Activated naive CD4-positive, alpha-beta T cell treated with anti-CD3 and anti-CD28 coated beads, Interleukin-2, amount 10 ng/mL, durations not matched to agents 7 days and 5 days (primary cell): ENCODE measurements around the gene BEND6.
"Not testable (repeated sequence)": the region's sequence is repeated elsewhere in the genome, so short reads cannot be mapped to it uniquely, and the experiment has no call there.

Experiments
- CTCF ChIA-PET: fragments of 350-600 bp; sonication (Branson Sonifier 250); formaldehyde crosslinking; loops from one replicate; lab custom pipeline; 2021; ENCODE audit warnings: antibody characterized with exemption; lab: Charles Lee
- DNase-seq: peaks from one replicate; pipeline ENCODE4 v3.0.0-alpha.2; 2020
- H3K27ac Mint-ChIP-seq: one replicate; pipeline ENCODE4 v1.8.0; 2021; ENCODE audit warnings: mild to moderate bottlenecking, moderate library complexity, mixed read lengths
- H3K27me3 Mint-ChIP-seq: one replicate; pipeline ENCODE4 v1.8.0; 2021; ENCODE audit warnings: mild to moderate bottlenecking, mixed read lengths
- H3K36me3 Mint-ChIP-seq: one replicate; pipeline ENCODE4 v1.8.0; 2021; ENCODE audit warnings: mixed read lengths
- H3K4me1 Mint-ChIP-seq: one replicate; pipeline ENCODE4 v1.8.0; 2021; ENCODE audit warnings: mixed read lengths
- H3K4me3 Mint-ChIP-seq: one replicate; pipeline ENCODE4 v1.8.0; 2021; ENCODE audit warnings: mild to moderate bottlenecking, moderate library complexity, mixed read lengths
- H3K9me3 Mint-ChIP-seq: one replicate; pipeline ENCODE4 v1.8.0; 2021; ENCODE audit warnings: mixed read lengths

The BEND6 gene

GRCh38 chr6:56978530-56978929, 23.6 kb downstream of the BEND6 start:
- CTCF ChIA-PET, result no interaction called here
- DNase-seq, result no peak
- Mint-ChIP-seq H3K4me1 (no peaks in the 10 kb centered on the region), H3K4me3 (no peak overlapping the region), H3K27me3 (peaks cover 4% of the 10 kb centered on the region), H3K9me3 (peaks cover 5% of the 10 kb centered on the region), H3K27ac (no peak overlapping the region), H3K36me3 (no peaks in the 10 kb centered on the region)

- Mint-ChIP-seq H3K4me1 (no peaks in the 10 kb centered on the region), H3K27ac (no peak overlapping the region), H3K36me3 (no peaks in the 10 kb centered on the region), H3K9me3 (no peaks in the 10 kb centered on the region), H3K27me3 (peaks cover 8% of the 10 kb centered on the region), H3K4me3 (no peak overlapping the region)
- DNase-seq, result no peak
- CTCF ChIA-PET, result interaction anchor here (1.1 kb wide), 1 partner anchor 11 kb away, joined by 3 read pairs; no protein-coding TSS in a partner anchor
Observed at GRCh38 chr6:56984361-56984760, 29.5 kb downstream of the BEND6 start.

GRCh38 chr6:56984884-56985283, 30.0 kb downstream of the BEND6 start:
- Mint-ChIP-seq H3K4me3 (no peak overlapping the region), H3K27ac (no peak overlapping the region), H3K27me3 (peaks cover 8% of the 10 kb centered on the region), H3K9me3 (no peaks in the 10 kb centered on the region), H3K36me3 (no peaks in the 10 kb centered on the region), H3K4me1 (no peaks in the 10 kb centered on the region)
- no peak for DNase-seq
- CTCF ChIA-PET, result interaction anchor here (1.1 kb wide), 1 partner anchor 12 kb away, joined by 3 read pairs; no protein-coding TSS in a partner anchor

- DNase-seq, result no peak
- H3K9me3 Mint-ChIP-seq, result no peaks in the 10 kb centered on the region
- peaks cover 12% of the 10 kb centered on the region for H3K27me3 Mint-ChIP-seq
- H3K4me3 Mint-ChIP-seq, result no peak overlapping the region
- no peaks in the 10 kb centered on the region for H3K36me3 Mint-ChIP-seq
- H3K27ac Mint-ChIP-seq, result no peak overlapping the region
- CTCF ChIA-PET, result no interaction called here
- H3K4me1 Mint-ChIP-seq, result no peaks in the 10 kb centered on the region
Observed at GRCh38 chr6:56986611-56987010, 31.7 kb downstream of the BEND6 start.

GRCh38 chr6:56988145-56988544, 33.2 kb downstream of the BEND6 start:
- no peak for DNase-seq
- H3K27ac Mint-ChIP-seq, result no peak overlapping the region
- H3K36me3 Mint-ChIP-seq, result no peaks in the 10 kb centered on the region
- H3K9me3 Mint-ChIP-seq, result no peaks in the 10 kb centered on the region
- peaks cover 12% of the 10 kb centered on the region for H3K27me3 Mint-ChIP-seq
- no peak overlapping the region for H3K4me3 Mint-ChIP-seq
- H3K4me1 Mint-ChIP-seq, result no peaks in the 10 kb centered on the region
- CTCF ChIA-PET, result no interaction called here

GRCh38 chr6:56992036-56992435, 37.1 kb downstream of the BEND6 start:
- Mint-ChIP-seq H3K27ac (no peak overlapping the region), H3K27me3 (peaks cover 8% of the 10 kb centered on the region), H3K36me3 (no peaks in the 10 kb centered on the region)

GRCh38 chr6:56992703-56993102, 37.8 kb downstream of the BEND6 start:
- H3K4me1 Mint-ChIP-seq, result no peaks in the 10 kb centered on the region
- CTCF ChIA-PET, result no interaction called here
- no peak overlapping the region for H3K4me3 Mint-ChIP-seq
- no peaks in the 10 kb centered on the region for H3K36me3 Mint-ChIP-seq
- no peaks in the 10 kb centered on the region for H3K9me3 Mint-ChIP-seq
- H3K27me3 Mint-ChIP-seq, result peaks cover 8% of the 10 kb centered on the region
- H3K27ac Mint-ChIP-seq, result no peak overlapping the region
- no peak for DNase-seq

More at GRCh38 chr6:56992036-56992435, 37.1 kb downstream of the BEND6 start:
- no peaks in the 10 kb centered on the region for H3K4me1 Mint-ChIP-seq
- no peaks in the 10 kb centered on the region for H3K9me3 Mint-ChIP-seq
- CTCF ChIA-PET, result no interaction called here
- no peak for DNase-seq
- H3K4me3 Mint-ChIP-seq, result no peak overlapping the region

GRCh38 chr6:56995347-56995902, 40.5 kb downstream of the BEND6 start:
- Mint-ChIP-seq H3K4me1 (no peaks in the 10 kb centered on the region), H3K36me3 (no peaks in the 10 kb centered on the region), H3K27me3 (peaks cover 3% of the 10 kb centered on the region), H3K9me3 (no peaks in the 10 kb centered on the region), H3K4me3 (no peak overlapping the region), H3K27ac (no peak overlapping the region)
- CTCF ChIA-PET, result no interaction called here
- no peak for DNase-seq

- DNase-seq, result no peak
- no peaks in the 10 kb centered on the region for H3K9me3 Mint-ChIP-seq
- H3K4me3 Mint-ChIP-seq, result no peak overlapping the region
- CTCF ChIA-PET, result interaction anchor here (0.6 kb wide), 1 partner anchor 25 kb away, joined by 3 read pairs; no protein-coding TSS in a partner anchor
- peaks cover 7% of the 10 kb centered on the region for H3K27me3 Mint-ChIP-seq
- H3K4me1 Mint-ChIP-seq, result no peaks in the 10 kb centered on the region
- H3K27ac Mint-ChIP-seq, result no peak overlapping the region
- H3K36me3 Mint-ChIP-seq, result no peaks in the 10 kb centered on the region
Observed at GRCh38 chr6:56996401-56996800, 41.5 kb downstream of the BEND6 start.

- Mint-ChIP-seq H3K4me1 (no peaks in the 10 kb centered on the region), H3K36me3 (no peaks in the 10 kb centered on the region), H3K27me3 (peaks cover 22% of the 10 kb centered on the region), H3K4me3 (no peak overlapping the region), H3K9me3 (no peaks in the 10 kb centered on the region), H3K27ac (no peak overlapping the region)
- no peak for DNase-seq
- CTCF ChIA-PET, result no interaction called here
Observed at GRCh38 chr6:56999049-56999448, 44.1 kb downstream of the BEND6 start.

- H3K4me1 Mint-ChIP-seq, H3K27ac Mint-ChIP-seq, H3K4me3 Mint-ChIP-seq, H3K36me3 Mint-ChIP-seq, CTCF ChIA-PET, DNase-seq, H3K9me3 Mint-ChIP-seq: not testable (repeated sequence)
- peaks cover 26% of the 10 kb centered on the region for H3K27me3 Mint-ChIP-seq
Observed at GRCh38 chr6:56999748-57000147, 44.8 kb downstream of the BEND6 start.

GRCh38 chr6:57002197-57002596, 47.3 kb downstream of the BEND6 start:
- CTCF ChIA-PET, result no interaction called here
- Mint-ChIP-seq H3K27ac (no peak overlapping the region), H3K9me3 (no peaks in the 10 kb centered on the region), H3K27me3 (peaks cover 26% of the 10 kb centered on the region), H3K4me3 (no peak overlapping the region), H3K36me3 (no peaks in the 10 kb centered on the region), H3K4me1 (no peaks in the 10 kb centered on the region)
- no peak for DNase-seq

- Mint-ChIP-seq H3K4me3 (no peak overlapping the region), H3K9me3 (no peaks in the 10 kb centered on the region), H3K27ac (no peak overlapping the region), H3K27me3 (peaks cover 26% of the 10 kb centered on the region), H3K4me1 (no peaks in the 10 kb centered on the region), H3K36me3 (no peaks in the 10 kb centered on the region)
- CTCF ChIA-PET, result interaction anchor here (1.2 kb wide), 1 partner anchor 311 kb away, joined by 3 read pairs; no protein-coding TSS in a partner anchor
- DNase-seq, result no peak
Observed at GRCh38 chr6:57004292-57004691, 49.4 kb downstream of the BEND6 start.

GRCh38 chr6:57006101-57006500, 51.2 kb downstream of the BEND6 start:
- Mint-ChIP-seq H3K27me3 (peaks cover 21% of the 10 kb centered on the region), H3K27ac (no peak overlapping the region), H3K4me3 (no peak overlapping the region), H3K9me3 (no peaks in the 10 kb centered on the region), H3K36me3 (no peaks in the 10 kb centered on the region), H3K4me1 (no peaks in the 10 kb centered on the region)
- CTCF ChIA-PET, result no interaction called here
- no peak for DNase-seq

GRCh38 chr6:57008069-57008468, 53.2 kb downstream of the BEND6 start:
- H3K4me1 Mint-ChIP-seq, H3K9me3 Mint-ChIP-seq, H3K4me3 Mint-ChIP-seq, H3K36me3 Mint-ChIP-seq, DNase-seq, H3K27ac Mint-ChIP-seq: not testable (repeated sequence)
- CTCF ChIA-PET, result interaction anchor here (1.9 kb wide), 1 partner anchor 13 kb away, joined by 6 read pairs; no protein-coding TSS in a partner anchor
- peaks cover 12% of the 10 kb centered on the region for H3K27me3 Mint-ChIP-seq
